ENCODE data around the gene SCP2D1. TPM values are rescaled to one million over a fixed set of nuclear protein-coding genes. Genes with fewer than 3 reads are reported as not detected.
"Not testable (repeated sequence)": the region's sequence is repeated elsewhere in the genome, so short reads cannot be mapped to it uniquely, and the experiment has no call there.

The SCP2D1 gene
- polyA plus RNA-seq, 3 donors, result not detected

DNA sequence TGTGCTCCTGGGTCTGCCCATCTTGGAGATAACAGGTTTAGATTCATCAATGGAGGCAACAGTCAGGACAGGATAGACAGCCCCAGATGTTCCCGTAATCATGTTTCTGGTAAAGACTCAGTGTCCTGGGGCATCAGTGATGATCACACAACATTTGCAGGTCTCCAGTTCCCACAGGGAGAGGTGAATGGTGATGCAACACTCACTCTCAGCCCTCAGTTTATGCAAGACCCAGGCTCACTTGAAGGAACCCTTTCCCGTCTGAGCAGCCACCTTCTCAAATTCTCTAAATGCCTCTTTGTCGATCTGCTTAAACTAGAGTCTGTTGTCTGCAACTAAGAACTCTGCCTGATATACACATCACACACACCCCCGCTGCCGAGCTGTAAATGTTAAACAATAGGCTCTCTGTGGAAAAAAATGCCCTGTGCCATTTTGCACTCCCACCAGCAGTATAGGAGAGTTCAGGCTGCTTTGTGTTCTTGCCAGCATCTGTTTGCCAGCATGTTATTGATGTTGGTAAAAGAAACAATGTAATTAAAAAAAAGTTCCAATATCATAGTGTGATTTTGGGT, 30.1 kb upstream of the SCP2D1 start:
- Histone ChIP-seq H3K9ac (ENCODE audit: insufficient read depth, low read length, poor library complexity, severe bottlenecking) (no peak overlapping the region), H3K4me3 (replicated peaks in 1 of 3; ENCODE audit: low read depth in 2 of 3, low read length in 3 of 3) (no peak overlapping the region), H3K79me2 (ENCODE audit: insufficient read depth, low read length) (no peaks in the 10 kb centered on the region), H3K4me1 (ENCODE audit: control insufficient read depth in 1 of 2, insufficient read depth in 2 of 2, low read length in 2 of 2) (no peaks in the 10 kb centered on the region), H4K20me1 (ENCODE audit: insufficient read depth, low read length) (no peaks in the 10 kb centered on the region), H3K4me2 (replicated peaks; ENCODE audit: extremely low read depth, low read length, poor library complexity, severe bottlenecking) (no peak overlapping the region), H3K27ac (ENCODE audit: low read depth in 1 of 2, low read length in 2 of 2) (no peak overlapping the region), H3K27me3 (ENCODE audit: control insufficient read depth in 2 of 2, insufficient read depth in 2 of 2, low read length in 2 of 2) (no peaks in the 10 kb centered on the region), H3K36me3 (replicated peaks in 1 of 2; ENCODE audit: control insufficient read depth in 1 of 2, insufficient read depth in 2 of 2, low read length in 2 of 2) (no peaks in the 10 kb centered on the region), H2AFZ (ENCODE audit: insufficient read depth, low read depth, low read length, poor library complexity, severe bottlenecking) (no peak overlapping the region), H3K9me3 (replicated peaks in 1 of 2; ENCODE audit: control insufficient read depth in 1 of 2, insufficient read depth in 1 of 2, low read length in 2 of 2) (no peaks in the 10 kb centered on the region)
- Mint-ChIP-seq H3K9me3 (peaks cover 0 to 8% (median 4%) of the 10 kb centered on the region in 7 donors), H3K27ac (no peak overlapping the region), H3K4me3 (no peak overlapping the region), H3K36me3 (no peaks in the 10 kb centered on the region), H3K27me3 (ENCODE audit: low read depth in 3 of 3) (peaks cover 0 to 2% (median 0%) of the 10 kb centered on the region in 3 donors), H3K4me1 (no peaks in the 10 kb centered on the region)
- intact Hi-C loops (cut with micrococcal nuclease), result no loop called here
- no peak for TF ChIP-seq CTCF (IDR thresholded peaks at IDR 0.05)
- 65% methylated on average over 3 of the region's 5 CpGs for WGBS (ENCODE audit: insufficient coverage)
- no peak for DNase-seq

DNA sequence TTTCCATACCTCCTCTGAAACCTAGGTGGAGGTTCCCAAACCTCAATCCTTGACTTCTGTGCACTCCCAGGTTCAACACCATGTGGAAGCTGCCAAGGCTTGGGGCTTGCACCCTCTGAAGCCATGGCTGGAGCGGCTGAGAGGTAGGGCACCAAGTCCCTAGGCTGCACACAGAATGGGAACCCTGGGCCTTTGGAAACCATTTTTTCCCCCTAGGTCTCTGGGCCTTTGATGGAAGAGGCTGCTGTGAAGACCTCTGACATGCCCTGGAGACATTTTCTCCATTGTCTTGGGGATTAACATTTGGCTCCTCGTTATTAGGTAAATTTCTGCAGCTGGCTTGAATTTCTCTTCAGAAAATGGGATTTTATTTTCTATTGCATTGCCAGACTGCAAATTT, 26.5 kb upstream of the SCP2D1 start:
- H3K27me3 Mint-ChIP-seq (ENCODE audit: low read depth in 3 of 3), result peaks cover 0 to 16% (median 0%) of the 10 kb centered on the region in 3 donors
- H3K4me3 ChIP-seq (replicated peaks in 1 of 3; ENCODE audit: low read depth in 2 of 3, low read length in 3 of 3); H3K9me3 Mint-ChIP-seq; H3K36me3 Mint-ChIP-seq; H4K20me1 ChIP-seq (ENCODE audit: insufficient read depth, low read length); H3K4me2 ChIP-seq (replicated peaks; ENCODE audit: extremely low read depth, low read length, poor library complexity, severe bottlenecking); H3K27ac ChIP-seq (ENCODE audit: low read depth in 1 of 2, low read length in 2 of 2); H2AFZ ChIP-seq (ENCODE audit: insufficient read depth, low read depth, low read length, poor library complexity, severe bottlenecking); H3K4me1 ChIP-seq (ENCODE audit: control insufficient read depth in 1 of 2, insufficient read depth in 2 of 2, low read length in 2 of 2); intact Hi-C loops (cut with micrococcal nuclease); H3K4me3 Mint-ChIP-seq; H3K4me1 Mint-ChIP-seq; H3K27ac Mint-ChIP-seq; H3K9ac ChIP-seq (ENCODE audit: insufficient read depth, low read length, poor library complexity, severe bottlenecking); H3K79me2 ChIP-seq (ENCODE audit: insufficient read depth, low read length); H3K9me3 ChIP-seq (replicated peaks in 1 of 2; ENCODE audit: control insufficient read depth in 1 of 2, insufficient read depth in 1 of 2, low read length in 2 of 2); H3K36me3 ChIP-seq (replicated peaks in 1 of 2; ENCODE audit: control insufficient read depth in 1 of 2, insufficient read depth in 2 of 2, low read length in 2 of 2); DNase-seq: not testable (repeated sequence)
- WGBS (ENCODE audit: insufficient coverage), result 100% methylated on average over 1 of the region's 2 CpGs
- H3K27me3 ChIP-seq (ENCODE audit: control insufficient read depth in 2 of 2, insufficient read depth in 2 of 2, low read length in 2 of 2), result peaks cover 0 to 11% of the 10 kb centered on the region in 2 donors

All from CD14-positive monocyte (primary cell).